Activated CD8-positive, alpha-beta memory T cell treated with anti-CD3 and anti-CD28 coated beads for 1 hour (primary cell): ENCODE measurements around the gene GNAQ.

Experiments used
- DNase-seq, 2 donors: peaks; one replicate each; pipeline ENCODE4 v3.0.0-alpha.2; 2020; ENCODE audit warnings: low read depth in 1 of 2; ENCODE audit errors: extremely low read depth in 1 of 2

Gene GNAQ

GRCh38 chr9:77667151-77667550 is 364.5 kb downstream of the GNAQ start:
- DNase-seq = no peak
